OCI-LY3 (cell line): ENCODE data around the gene RIMKLB.
"Not testable (repeated sequence)": the region's sequence is repeated elsewhere in the genome, so short reads cannot be mapped to it uniquely, and the experiment has no call there.

Source experiments
- H2AFZ ChIP-seq: fragments of 200-600, 300-600 bp; shearing (Covaris generic); 2 replicates; pipeline ENCODE4 v1.6.0; 2014; ENCODE audit warnings: antibody characterized with exemption, low read depth, low read length
- H3K27ac ChIP-seq: fragments of 200-600, 300-600 bp; sonication (generic); 2 replicates; pipeline ENCODE4 v1.5.1; 2014; ENCODE audit warnings: mild to moderate bottlenecking, low read length, moderate library complexity, mixed read lengths
- H3K27me3 ChIP-seq: fragments of 200-600, 300-600 bp; sonication (generic); 2 replicates; pipeline ENCODE4 v1.6.1; 2014; ENCODE audit warnings: low read depth, low read length, mixed read lengths
- H3K36me3 ChIP-seq: fragments of 200-600, 300-600 bp; sonication (generic); replicated peaks from 2 replicates; pipeline ENCODE3; 2014; ENCODE audit warnings: low read depth, low read length, mixed read lengths
- H3K4me1 ChIP-seq: fragments of 300-600, 200-600 bp; sonication (generic); 2 replicates; pipeline ENCODE4 v1.6.1; 2014; ENCODE audit warnings: low read length, mixed read lengths
- H3K4me2 ChIP-seq: fragments of 200-600, 300-600 bp; sonication (generic); 2 replicates; pipeline ENCODE4 v1.6.1; 2014; ENCODE audit warnings: low read length, mixed read lengths
- H3K4me3 ChIP-seq: fragments of 300-600, 200-600 bp; sonication (generic); 2 replicates; pipeline ENCODE4 v1.5.1; 2014; ENCODE audit warnings: antibody characterized with exemption, mild to moderate bottlenecking, low read length, moderate library complexity
- H3K79me2 ChIP-seq: fragments of 300-600, 200-600 bp; shearing (Covaris generic); 2 replicates; pipeline ENCODE4 v1.6.1; 2014; ENCODE audit warnings: mild to moderate bottlenecking, low read length, mixed read lengths
- H3K9ac ChIP-seq: fragments of 300-600, 200-600 bp; shearing (Covaris generic); 2 replicates; pipeline ENCODE4 v1.6.0; 2014; ENCODE audit warnings: mild to moderate bottlenecking, low read length, moderate library complexity
- H3K9me3 ChIP-seq: fragments of 200-600, 300-600 bp; shearing (Covaris generic); 2 replicates; pipeline ENCODE4 v1.6.1; 2014; ENCODE audit warnings: low read length, mixed read lengths; ENCODE audit not compliant: insufficient read depth
- H4K20me1 ChIP-seq: fragments of 200-600, 300-600 bp; sonication (generic); 2 replicates; pipeline ENCODE4 v1.6.1; 2016; ENCODE audit warnings: low read length, mixed read lengths; ENCODE audit not compliant: insufficient read depth
- EZH2phosphoT487 ChIP-seq: fragments of 200-600 bp; shearing (Covaris generic); IDR thresholded peaks from 2 replicates; pipeline ENCODE4 v1.6.1; 2018; ENCODE audit warnings: antibody characterized with exemption, mixed run types, low read depth
- TF ChIP-seq, protein P1 (sequence below): fragments of 200-600, 300-600 bp; sonication (generic); IDR thresholded peaks from 2 replicates; pipeline ENCODE4 v1.5.1; 2014; ENCODE audit warnings: antibody characterized with exemption, low read length, low read depth

The RIMKLB gene

DNA sequence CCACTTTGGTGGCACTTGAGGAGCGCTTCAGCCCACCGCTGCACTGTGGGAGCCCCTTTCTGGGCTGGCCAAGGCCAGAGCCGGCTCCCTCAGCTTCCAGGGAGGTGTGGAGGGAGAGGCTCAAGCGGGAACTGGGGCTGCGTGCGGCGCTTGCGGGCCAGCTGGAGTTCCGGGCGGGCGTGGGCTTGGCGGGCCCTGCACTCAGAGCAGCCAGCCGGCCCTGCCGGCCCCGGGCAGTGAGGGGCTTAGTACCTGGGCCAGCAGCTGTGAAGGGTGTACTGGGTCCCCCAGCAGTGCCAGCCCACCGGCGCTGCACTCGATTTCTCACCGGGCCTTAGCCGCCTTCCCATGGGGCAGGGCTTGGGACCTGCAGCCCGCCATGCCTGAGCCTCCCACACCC, 96.8 kb downstream of the RIMKLB start:
- H3K4me2 ChIP-seq, H3K4me3 ChIP-seq, H3K4me1 ChIP-seq, H3K9ac ChIP-seq, H3K27me3 ChIP-seq, H3K79me2 ChIP-seq, H3K36me3 ChIP-seq, H2AFZ ChIP-seq, H3K27ac ChIP-seq, H3K9me3 ChIP-seq, H4K20me1 ChIP-seq: not testable (repeated sequence)

DNA sequence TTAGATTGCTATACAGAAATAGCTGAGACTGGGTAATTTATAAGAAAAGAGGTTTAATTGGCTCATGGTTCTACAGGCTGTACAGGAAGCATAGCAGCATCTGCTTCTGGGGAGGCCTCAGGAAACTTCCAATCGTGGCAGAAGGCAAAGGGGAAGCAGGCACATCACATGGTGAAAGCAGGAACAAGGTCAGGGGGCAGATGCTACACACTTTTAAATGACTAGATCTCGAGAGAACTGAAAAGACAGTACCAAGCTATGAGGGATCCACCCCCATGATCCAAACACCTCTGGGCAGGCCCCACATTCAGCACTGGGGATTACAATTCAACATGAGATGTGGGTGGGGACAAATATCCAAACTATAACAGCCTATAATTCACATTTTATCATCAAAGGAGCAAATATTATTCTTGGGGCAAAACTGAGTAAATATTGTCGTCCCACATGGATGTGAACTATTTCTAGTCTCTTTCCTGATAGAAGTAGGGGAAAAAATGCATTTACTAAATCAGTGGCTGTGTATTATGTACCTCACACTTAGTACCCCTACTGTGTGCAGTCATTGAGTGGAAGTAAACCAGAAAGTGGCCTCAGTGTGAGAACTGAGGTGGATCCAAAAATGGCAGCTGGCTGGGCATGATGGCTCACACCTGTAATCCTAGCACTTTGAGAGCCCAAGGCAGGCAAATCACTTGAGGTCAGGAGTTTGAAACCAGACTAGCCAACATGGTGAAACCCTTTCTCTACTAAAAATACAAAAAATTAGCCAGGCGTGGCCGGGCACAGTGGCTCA, 99.2 kb downstream of the RIMKLB start:
- Histone ChIP-seq H3K79me2 (no peaks in the 10 kb centered on the region), H3K4me2 (no peak overlapping the region), H3K36me3 (no peaks in the 10 kb centered on the region), H3K4me3 (no peak overlapping the region), H2AFZ (no peak overlapping the region; the same call in 1 of the 2 replicates), H3K9ac (no peak overlapping the region), H3K27me3 (no peaks in the 10 kb centered on the region), H4K20me1 (no peaks in the 10 kb centered on the region), H3K4me1 (peaks cover 5% of the 10 kb centered on the region; the same call in 1 of the 2 replicates), H3K27ac (no peak overlapping the region), H3K9me3 (no peaks in the 10 kb centered on the region)
- TF ChIP-seq, protein P1, sequence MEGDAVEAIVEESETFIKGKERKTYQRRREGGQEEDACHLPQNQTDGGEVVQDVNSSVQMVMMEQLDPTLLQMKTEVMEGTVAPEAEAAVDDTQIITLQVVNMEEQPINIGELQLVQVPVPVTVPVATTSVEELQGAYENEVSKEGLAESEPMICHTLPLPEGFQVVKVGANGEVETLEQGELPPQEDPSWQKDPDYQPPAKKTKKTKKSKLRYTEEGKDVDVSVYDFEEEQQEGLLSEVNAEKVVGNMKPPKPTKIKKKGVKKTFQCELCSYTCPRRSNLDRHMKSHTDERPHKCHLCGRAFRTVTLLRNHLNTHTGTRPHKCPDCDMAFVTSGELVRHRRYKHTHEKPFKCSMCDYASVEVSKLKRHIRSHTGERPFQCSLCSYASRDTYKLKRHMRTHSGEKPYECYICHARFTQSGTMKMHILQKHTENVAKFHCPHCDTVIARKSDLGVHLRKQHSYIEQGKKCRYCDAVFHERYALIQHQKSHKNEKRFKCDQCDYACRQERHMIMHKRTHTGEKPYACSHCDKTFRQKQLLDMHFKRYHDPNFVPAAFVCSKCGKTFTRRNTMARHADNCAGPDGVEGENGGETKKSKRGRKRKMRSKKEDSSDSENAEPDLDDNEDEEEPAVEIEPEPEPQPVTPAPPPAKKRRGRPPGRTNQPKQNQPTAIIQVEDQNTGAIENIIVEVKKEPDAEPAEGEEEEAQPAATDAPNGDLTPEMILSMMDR: no peak
- no peak for TF ChIP-seq EZH2phosphoT487

DNA sequence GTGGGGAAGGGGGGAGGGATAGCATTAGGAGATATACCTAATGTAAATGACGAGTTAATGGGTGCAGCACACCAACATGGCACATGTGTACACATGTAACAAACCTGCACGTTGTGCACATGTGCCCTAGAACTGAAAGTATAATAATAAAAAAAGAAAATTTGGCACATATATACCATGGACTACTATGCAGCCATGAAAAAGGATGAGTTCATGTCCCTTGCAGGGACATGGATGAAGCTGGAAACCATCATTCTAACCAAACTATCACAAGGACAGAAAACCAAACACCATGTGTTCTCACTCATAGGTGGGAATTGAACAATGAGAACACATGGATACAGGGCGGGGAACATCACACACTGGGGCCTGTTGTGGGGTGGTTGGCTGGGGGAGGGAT, 103.4 kb downstream of the RIMKLB start:
- not testable (repeated sequence) for H3K4me3 ChIP-seq, H3K9me3 ChIP-seq, H3K27ac ChIP-seq, H3K4me2 ChIP-seq, H4K20me1 ChIP-seq, H3K9ac ChIP-seq, H2AFZ ChIP-seq, H3K36me3 ChIP-seq, H3K27me3 ChIP-seq, H3K79me2 ChIP-seq, H3K4me1 ChIP-seq

DNA sequence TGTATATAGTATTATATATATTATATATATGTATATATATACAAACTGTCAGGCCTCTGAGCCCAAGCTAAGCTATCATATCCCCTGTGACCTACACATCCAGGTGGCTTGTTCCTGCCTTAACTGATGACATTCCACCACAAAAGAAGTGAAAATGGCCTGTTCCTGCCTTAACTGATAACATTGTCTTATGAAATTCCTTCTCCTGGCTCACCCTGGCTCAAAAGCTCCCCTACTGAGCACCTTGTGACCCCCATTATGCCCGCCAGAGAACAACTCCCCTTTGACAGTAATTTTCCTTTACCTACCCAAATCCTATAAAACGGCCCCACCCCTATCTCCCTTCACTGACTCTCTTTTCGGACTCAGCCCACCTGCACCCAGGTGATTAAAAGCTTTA, 107.0 kb downstream of the RIMKLB start:
- H3K9me3 ChIP-seq, H4K20me1 ChIP-seq, H2AFZ ChIP-seq, H3K4me2 ChIP-seq, H3K27ac ChIP-seq, H3K27me3 ChIP-seq, H3K79me2 ChIP-seq, H3K9ac ChIP-seq, H3K4me3 ChIP-seq, H3K4me1 ChIP-seq, H3K36me3 ChIP-seq: not testable (repeated sequence)

DNA sequence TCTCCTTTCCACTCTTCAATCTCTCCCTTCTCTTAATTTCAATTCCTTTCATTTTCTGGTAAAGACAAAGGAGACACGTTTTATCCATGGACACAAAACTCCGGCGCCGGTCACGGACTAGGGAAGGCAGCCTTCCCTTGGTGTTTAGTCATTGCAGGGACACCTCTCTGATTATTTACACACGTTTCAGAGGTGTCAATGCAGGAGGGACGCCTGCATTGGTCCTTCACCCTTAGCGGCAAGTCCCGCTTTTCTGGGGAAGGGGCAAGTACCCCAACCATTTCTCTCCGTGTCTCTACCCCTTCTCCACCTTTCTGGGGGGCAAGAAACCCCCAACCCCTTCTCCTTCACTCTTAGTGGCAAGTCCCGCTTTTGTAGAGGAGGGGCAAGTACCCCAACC, 107.7 kb downstream of the RIMKLB start:
- not testable (repeated sequence) for H3K9ac ChIP-seq, H3K4me3 ChIP-seq, H3K4me2 ChIP-seq, H4K20me1 ChIP-seq, H3K9me3 ChIP-seq, H2AFZ ChIP-seq, H3K36me3 ChIP-seq, H3K27ac ChIP-seq, H3K79me2 ChIP-seq, H3K4me1 ChIP-seq, H3K27me3 ChIP-seq

DNA sequence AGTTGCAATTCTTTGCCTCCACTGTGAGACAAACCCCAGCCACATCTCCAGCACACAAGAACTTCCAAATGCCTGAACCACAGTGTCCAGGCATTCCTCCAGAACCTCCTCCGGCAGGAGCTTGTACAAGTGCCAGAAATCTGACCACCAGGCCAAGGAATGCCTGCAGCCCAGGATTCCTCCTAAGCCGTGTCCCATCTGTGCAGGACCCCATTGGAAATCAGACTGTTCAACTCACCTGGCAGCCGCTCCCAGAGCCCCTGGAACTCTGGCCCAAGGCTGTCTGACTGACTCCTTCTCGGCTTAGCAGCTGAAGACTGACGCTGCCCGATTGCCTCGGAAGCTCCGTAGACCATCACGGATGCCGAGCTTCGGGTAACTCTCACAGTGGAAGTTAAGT, 109.3 kb downstream of the RIMKLB start:
- H3K79me2 ChIP-seq, H3K4me1 ChIP-seq, H3K27ac ChIP-seq, H3K27me3 ChIP-seq, H3K4me3 ChIP-seq, H2AFZ ChIP-seq, H3K9ac ChIP-seq, H3K9me3 ChIP-seq, H4K20me1 ChIP-seq, H3K36me3 ChIP-seq, H3K4me2 ChIP-seq: not testable (repeated sequence)

DNA sequence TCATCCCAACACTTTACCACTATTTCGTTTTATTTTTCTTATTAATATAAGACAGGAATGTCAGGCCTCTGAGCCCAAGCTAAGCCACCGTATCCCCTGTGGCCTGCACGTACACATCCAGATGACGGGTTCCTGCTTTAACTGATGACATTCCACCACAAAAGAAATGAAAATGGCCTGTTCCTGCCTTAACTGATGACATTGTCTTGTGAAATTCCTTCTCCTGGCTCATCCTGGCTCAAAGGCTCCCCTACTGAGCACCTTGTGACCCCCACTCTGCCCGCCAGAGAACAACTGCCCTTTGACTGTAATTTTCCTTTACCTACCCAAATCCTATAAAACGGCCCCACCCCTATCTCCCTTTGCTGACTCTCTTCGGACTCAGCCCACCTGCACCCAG, 112.3 kb downstream of the RIMKLB start:
- H3K9me3 ChIP-seq, H3K36me3 ChIP-seq, H3K9ac ChIP-seq, H3K79me2 ChIP-seq, H3K27me3 ChIP-seq, H3K4me3 ChIP-seq, H3K4me1 ChIP-seq, H3K4me2 ChIP-seq, H4K20me1 ChIP-seq, H2AFZ ChIP-seq, H3K27ac ChIP-seq: not testable (repeated sequence)
